WTC11 (cell line): Measurements from ENCODE around the gene KLHL28. TPM values are rescaled to one million over a fixed set of nuclear protein-coding genes. Genes with fewer than 3 reads are reported as not detected.

Experiments used
- ATAC-seq: fragments of 200-7000 bp; cut with Tn5 transposase; 2 replicates; pipeline ENCODE4 v1.10.0; 2021; ENCODE audit warnings: mild to moderate bottlenecking, moderate library complexity
- CTCF ChIA-PET: fragments of 300-600 bp; sonication (Branson Sonifier 250); formaldehyde crosslinking; loops from one replicate; lab custom pipeline; 2021; ENCODE audit warnings: antibody characterized with exemption; lab: Charles Lee
- POLR2A ChIA-PET: fragments of 350-600 bp; sonication (Branson Sonifier 250); formaldehyde crosslinking; loops from one replicate; lab custom pipeline; 2021; ENCODE audit warnings: antibody characterized with exemption; lab: Charles Lee
- DNase-seq: peaks from one replicate; pipeline ENCODE4 v3.0.0; 2021; ENCODE audit warnings: low spot score
- H3K27ac Mint-ChIP-seq: 2 replicates; pipeline ENCODE4 v1.8.0; 2021; ENCODE audit warnings: mixed read lengths
- H3K27me3 Mint-ChIP-seq: 2 replicates; pipeline ENCODE4 v1.8.0; 2021; ENCODE audit warnings: low read depth, mild to moderate bottlenecking, moderate library complexity, mixed read lengths
- H3K36me3 Mint-ChIP-seq: 2 replicates; pipeline ENCODE4 v1.8.0; 2021; ENCODE audit warnings: mixed read lengths
- H3K4me1 Mint-ChIP-seq: 2 replicates; pipeline ENCODE4 v1.8.0; 2022; ENCODE audit warnings: mixed read lengths
- H3K4me3 Mint-ChIP-seq: 2 replicates; pipeline ENCODE4 v1.8.0; 2021; ENCODE audit warnings: mild to moderate bottlenecking, moderate library complexity, mixed read lengths
- H3K9me3 Mint-ChIP-seq: 2 replicates; pipeline ENCODE4 v1.8.0; 2021; ENCODE audit warnings: mixed read lengths
- ATF1 ChIP-seq: sonication (generic); formaldehyde crosslinking; IDR thresholded peaks from 2 replicates; pipeline ENCODE4 v1.8.1; 2023; ENCODE audit warnings: mild to moderate bottlenecking, moderate library complexity, missing genetic modification reagents
- CDX4 ChIP-seq: fragments of 250-450 bp; sonication (Bioruptor Pico); IDR thresholded peaks from 2 replicates; pipeline ENCODE4 v1.9.0; 2021; ENCODE audit warnings: moderate library complexity, mild to moderate bottlenecking, inconsistent platforms, borderline replicate concordance
- E2F5 ChIP-seq: sonication (generic); formaldehyde crosslinking; IDR thresholded peaks from 2 replicates; pipeline ENCODE4 v1.8.1; 2022; ENCODE audit warnings: mild to moderate bottlenecking, moderate library complexity, missing genetic modification reagents
- ELF4 ChIP-seq: sonication (generic); formaldehyde crosslinking; IDR thresholded peaks from 2 replicates; pipeline ENCODE4 v1.8.1; 2022; ENCODE audit warnings: low read depth, mild to moderate bottlenecking, moderate library complexity, missing genetic modification reagents
- EMX1 ChIP-seq: fragments of 250-450 bp; sonication (Bioruptor Pico); IDR thresholded peaks from 2 replicates; pipeline ENCODE4 v1.8.0; 2021; ENCODE audit warnings: mild to moderate bottlenecking
- ESRRA ChIP-seq: sonication (generic); formaldehyde crosslinking; IDR thresholded peaks from 2 replicates; pipeline ENCODE4 v1.8.1; 2022; ENCODE audit warnings: mild to moderate bottlenecking, missing genetic modification reagents, borderline replicate concordance
- FOXJ3 ChIP-seq: sonication (generic); formaldehyde crosslinking; IDR thresholded peaks from 2 replicates; pipeline ENCODE4 v1.9.0; 2021; ENCODE audit warnings: missing genetic modification reagents, mild to moderate bottlenecking, borderline replicate concordance
- IRF1 ChIP-seq: sonication (generic); formaldehyde crosslinking; IDR thresholded peaks from 2 replicates; pipeline ENCODE4 v1.8.0; 2023; ENCODE audit warnings: missing genetic modification reagents
- KAT7 ChIP-seq: sonication (generic); formaldehyde crosslinking; IDR thresholded peaks from 2 replicates; pipeline ENCODE4 v1.8.1; 2023; ENCODE audit warnings: missing genetic modification reagents, mild to moderate bottlenecking, borderline replicate concordance
- MXD4 ChIP-seq: fragments of 250-450 bp; sonication (Bioruptor Pico); IDR thresholded peaks from 2 replicates; pipeline ENCODE4 v1.8.0; 2021; ENCODE audit warnings: mild to moderate bottlenecking, moderate library complexity, borderline replicate concordance
- NR2C2 ChIP-seq: sonication (generic); formaldehyde crosslinking; IDR thresholded peaks from 2 replicates; pipeline ENCODE4 v1.8.0; 2022; ENCODE audit warnings: mild to moderate bottlenecking, missing genetic modification reagents
- RORB ChIP-seq: fragments of 250-450 bp; sonication (Bioruptor Pico); IDR thresholded peaks from 2 replicates; pipeline ENCODE4 v1.9.0; 2021; ENCODE audit warnings: mild to moderate bottlenecking
- STAT6 ChIP-seq: sonication (generic); formaldehyde crosslinking; conservative IDR thresholded peaks from 2 replicates; pipeline ENCODE4 v1.8.1; 2023; ENCODE audit warnings: mild to moderate bottlenecking, low read depth, missing genetic modification reagents, moderate library complexity
- ZBTB43 ChIP-seq: sonication (generic); formaldehyde crosslinking; IDR thresholded peaks from 2 replicates; pipeline ENCODE4 v1.8.1; 2023; ENCODE audit warnings: mild to moderate bottlenecking, missing genetic modification reagents
- ZNF138 ChIP-seq: sonication (generic); formaldehyde crosslinking; conservative IDR thresholded peaks from 2 replicates; pipeline ENCODE4 v1.8.1; 2022; ENCODE audit warnings: mild to moderate bottlenecking, moderate library complexity, missing genetic modification reagents
- ZNF263 ChIP-seq: sonication (generic); formaldehyde crosslinking; IDR thresholded peaks from 2 replicates; pipeline ENCODE4 v1.8.1; 2022; ENCODE audit warnings: low read depth, mild to moderate bottlenecking, moderate library complexity, missing genetic modification reagents
- ZNF671 ChIP-seq: fragments of 250-450 bp; sonication (Bioruptor Pico); IDR thresholded peaks from 2 replicates; pipeline ENCODE4 v1.8.0; 2021; ENCODE audit warnings: mild to moderate bottlenecking
- ZSCAN18 ChIP-seq: fragments of 250-450 bp; sonication (Bioruptor Pico); IDR thresholded peaks from 2 replicates; pipeline ENCODE4 v2.1.2; 2022; ENCODE audit warnings: mild to moderate bottlenecking, moderate library complexity
- total RNA-seq: library from RNA; stranded (reverse); gene quantifications from 3 replicates; pipeline ENCODE4 v1.2.3, GENCODE V29; 2021

The KLHL28 gene
- total RNA-seq, 1 experiment from 2014 or later: 9.8 TPM

- peaks cover 18% of the 10 kb centered on the region for H3K9me3 Mint-ChIP-seq
- H3K4me1 Mint-ChIP-seq: no peaks in the 10 kb centered on the region
- TF ChIP-seq KAT7 (CRISPR knock-in tag): no peak
- no peak for TF ChIP-seq NR2C2 (CRISPR knock-in tag)
- no peak for TF ChIP-seq E2F5 (CRISPR knock-in tag)
- TF ChIP-seq ZNF138 (CRISPR knock-in tag): no peak
- TF ChIP-seq ZNF671 (CRISPR knock-in tag): no peak
- TF ChIP-seq RORB (CRISPR knock-in tag): no peak
- TF ChIP-seq ESRRA (CRISPR knock-in tag): no peak
- TF ChIP-seq MXD4 (CRISPR knock-in tag): no peak
- TF ChIP-seq ZBTB43: no peak
- no peak for TF ChIP-seq EMX1 (CRISPR knock-in tag)
- TF ChIP-seq IRF1: no peak
- no peak for TF ChIP-seq ATF1 (CRISPR knock-in tag)
- TF ChIP-seq ELF4 (CRISPR knock-in tag): no peak
- no peak for TF ChIP-seq FOXJ3 (CRISPR knock-in tag)
- TF ChIP-seq ZSCAN18 (CRISPR knock-in tag): no peak
- no peak for TF ChIP-seq ZNF263 (CRISPR knock-in tag)
- no peak overlapping the region for H3K4me3 Mint-ChIP-seq
- no peak for DNase-seq
- H3K27me3 Mint-ChIP-seq: no peaks in the 10 kb centered on the region
- ATAC-seq: no peak
- POLR2A ChIA-PET: interaction anchor here (0.7 kb wide), 1 partner anchor 23 kb away, joined by 6 read pairs; no protein-coding TSS in a partner anchor
- CTCF ChIA-PET: no interaction called here
- no peak overlapping the region for H3K27ac Mint-ChIP-seq
- H3K36me3 Mint-ChIP-seq: peaks cover 39% of the 10 kb centered on the region
Observed at GRCh38 chr14:44937547-44937946, 24.2 kb downstream of the KLHL28 start.

GRCh38 chr14:44935155-44935554, 26.6 kb downstream of the KLHL28 start:
- H3K27ac Mint-ChIP-seq: no peak overlapping the region
- ATAC-seq (no peak), DNase-seq (no peak)
- no peaks in the 10 kb centered on the region for H3K4me1 Mint-ChIP-seq
- POLR2A ChIA-PET: no interaction called here
- no peak for TF ChIP-seq STAT6
- TF ChIP-seq CDX4 (CRISPR knock-in tag): no peak
- CTCF ChIA-PET: no interaction called here
- peaks cover 25% of the 10 kb centered on the region for H3K36me3 Mint-ChIP-seq
- no peak overlapping the region for H3K4me3 Mint-ChIP-seq
- H3K27me3 Mint-ChIP-seq: no peaks in the 10 kb centered on the region
- peaks cover 14% of the 10 kb centered on the region for H3K9me3 Mint-ChIP-seq
